MM.1S (cell line): ENCODE results near the gene PLCB4.

Source experiments
- EZH2 ChIP-seq: fragments of 300-600 bp; sonication (generic); optimal IDR thresholded peaks from 2 replicates; pipeline ENCODE3; 2017; ENCODE audit warnings: low read depth, mild to moderate bottlenecking, antibody characterized with exemption, low read length, mixed read lengths
- TF ChIP-seq, protein P1 (sequence below): fragments of 300-600 bp; sonication (generic); IDR thresholded peaks from 2 replicates; pipeline ENCODE4 v1.5.1; 2016; ENCODE audit warnings: antibody characterized with exemption, low read length, mixed read lengths

DNA sequence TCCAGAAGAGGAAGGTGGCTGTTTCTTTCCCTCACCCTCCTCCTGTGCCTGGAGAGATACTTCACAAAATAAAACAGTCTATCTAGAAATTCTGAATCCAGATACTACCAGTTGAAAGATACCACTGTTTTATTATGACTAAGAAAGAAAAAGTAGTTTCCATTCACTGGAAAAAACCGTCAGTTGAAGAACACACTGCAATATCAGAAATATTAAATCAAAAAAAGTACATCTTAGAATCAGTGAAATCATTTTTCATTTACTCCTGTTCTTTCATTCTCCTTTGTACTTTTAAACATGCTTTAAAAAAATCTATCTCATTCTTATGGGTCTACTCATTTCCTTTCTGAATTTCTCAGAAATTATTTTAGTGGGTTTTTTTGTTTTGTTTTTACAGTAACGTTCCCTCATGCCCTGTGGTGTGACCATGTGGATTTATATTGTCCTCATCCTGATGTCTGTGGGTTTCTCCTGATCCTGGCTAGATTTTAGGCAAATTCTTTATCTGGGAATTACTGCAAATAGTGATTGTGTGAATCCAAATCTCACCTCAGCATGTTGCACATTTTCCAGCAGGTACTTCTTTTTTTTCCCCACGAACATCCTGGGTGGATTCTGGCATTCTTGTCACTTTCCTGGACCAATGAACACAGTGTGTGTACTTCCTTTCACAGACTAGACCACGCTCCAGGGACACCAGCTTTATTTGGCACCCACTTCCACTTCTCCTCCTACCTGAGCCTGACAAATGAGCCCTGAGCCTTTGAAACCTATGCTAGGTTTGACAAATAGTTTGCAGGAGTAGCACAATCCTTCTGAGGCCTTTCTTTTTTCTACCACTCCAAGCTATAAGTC lies 331.5 kb downstream of the PLCB4 start:
- TF ChIP-seq, protein P1, sequence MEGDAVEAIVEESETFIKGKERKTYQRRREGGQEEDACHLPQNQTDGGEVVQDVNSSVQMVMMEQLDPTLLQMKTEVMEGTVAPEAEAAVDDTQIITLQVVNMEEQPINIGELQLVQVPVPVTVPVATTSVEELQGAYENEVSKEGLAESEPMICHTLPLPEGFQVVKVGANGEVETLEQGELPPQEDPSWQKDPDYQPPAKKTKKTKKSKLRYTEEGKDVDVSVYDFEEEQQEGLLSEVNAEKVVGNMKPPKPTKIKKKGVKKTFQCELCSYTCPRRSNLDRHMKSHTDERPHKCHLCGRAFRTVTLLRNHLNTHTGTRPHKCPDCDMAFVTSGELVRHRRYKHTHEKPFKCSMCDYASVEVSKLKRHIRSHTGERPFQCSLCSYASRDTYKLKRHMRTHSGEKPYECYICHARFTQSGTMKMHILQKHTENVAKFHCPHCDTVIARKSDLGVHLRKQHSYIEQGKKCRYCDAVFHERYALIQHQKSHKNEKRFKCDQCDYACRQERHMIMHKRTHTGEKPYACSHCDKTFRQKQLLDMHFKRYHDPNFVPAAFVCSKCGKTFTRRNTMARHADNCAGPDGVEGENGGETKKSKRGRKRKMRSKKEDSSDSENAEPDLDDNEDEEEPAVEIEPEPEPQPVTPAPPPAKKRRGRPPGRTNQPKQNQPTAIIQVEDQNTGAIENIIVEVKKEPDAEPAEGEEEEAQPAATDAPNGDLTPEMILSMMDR, result no peak
- TF ChIP-seq EZH2, result no peak
